ENCODE results near the gene ACY1. TPM values are rescaled to one million over a fixed set of nuclear protein-coding genes. Genes with fewer than 3 reads are reported as not detected.

ACY1 gene
- total and polyA plus RNA-seq, 8 donors = 8.0 to 60.6 (median 38.3) TPM; not detected in 1

- TF ChIP-seq, protein P1, sequence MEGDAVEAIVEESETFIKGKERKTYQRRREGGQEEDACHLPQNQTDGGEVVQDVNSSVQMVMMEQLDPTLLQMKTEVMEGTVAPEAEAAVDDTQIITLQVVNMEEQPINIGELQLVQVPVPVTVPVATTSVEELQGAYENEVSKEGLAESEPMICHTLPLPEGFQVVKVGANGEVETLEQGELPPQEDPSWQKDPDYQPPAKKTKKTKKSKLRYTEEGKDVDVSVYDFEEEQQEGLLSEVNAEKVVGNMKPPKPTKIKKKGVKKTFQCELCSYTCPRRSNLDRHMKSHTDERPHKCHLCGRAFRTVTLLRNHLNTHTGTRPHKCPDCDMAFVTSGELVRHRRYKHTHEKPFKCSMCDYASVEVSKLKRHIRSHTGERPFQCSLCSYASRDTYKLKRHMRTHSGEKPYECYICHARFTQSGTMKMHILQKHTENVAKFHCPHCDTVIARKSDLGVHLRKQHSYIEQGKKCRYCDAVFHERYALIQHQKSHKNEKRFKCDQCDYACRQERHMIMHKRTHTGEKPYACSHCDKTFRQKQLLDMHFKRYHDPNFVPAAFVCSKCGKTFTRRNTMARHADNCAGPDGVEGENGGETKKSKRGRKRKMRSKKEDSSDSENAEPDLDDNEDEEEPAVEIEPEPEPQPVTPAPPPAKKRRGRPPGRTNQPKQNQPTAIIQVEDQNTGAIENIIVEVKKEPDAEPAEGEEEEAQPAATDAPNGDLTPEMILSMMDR (IDR thresholded peaks at IDR 0.05) = peak in 5 of 7 experiments; percentile 67 to 95 (median 90)
- TF ChIP-seq POLR2A (IDR thresholded peaks at IDR 0.05) = no peak
- TF ChIP-seq EP300 (IDR thresholded peaks at IDR 0.05) = no peak
- peak in 1 of 3 donors; percentile 19 for TF ChIP-seq POLR2AphosphoS5 (IDR thresholded peaks at IDR 0.05)
Observed at GRCh38 chr3:52001443-52001974, 18.2 kb downstream of the ACY1 start.

DNA sequence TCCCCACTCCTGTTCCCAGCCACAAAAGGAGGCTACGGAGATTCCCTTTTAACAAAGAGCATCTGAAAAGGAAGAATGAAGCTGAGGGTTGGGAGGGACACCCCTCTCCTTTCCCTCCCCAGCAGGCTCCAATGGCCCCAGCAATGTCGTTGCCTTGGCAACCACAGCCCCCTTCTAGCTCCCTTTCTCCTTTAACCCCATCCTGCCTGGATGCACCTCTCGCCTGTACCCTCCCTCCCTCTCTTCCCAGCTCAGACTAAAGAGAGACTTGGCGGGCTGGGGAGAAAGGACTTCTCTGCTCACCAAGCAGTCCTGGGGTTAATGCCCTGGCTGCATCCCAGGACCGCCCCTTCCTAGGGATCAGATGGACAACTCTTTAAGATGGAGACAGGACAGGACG lies 19.4 kb downstream of the ACY1 start:
- Histone ChIP-seq H3K9me3 (no peaks in the 10 kb centered on the region), H3K4me1 (peaks cover 20 to 24% (median 22%) of the 10 kb centered on the region in 4 donors), H3K4me3 (no peak overlapping the region), H3K36me3 (no peaks in the 10 kb centered on the region), H3K27me3 (peaks cover 0 to 7% (median 0%) of the 10 kb centered on the region in 3 donors), H3K27ac (no peak overlapping the region)
- intact Hi-C loops (cut with DNase I; ENCODE audit: low total_unique reads) = loop anchor here (5.0 kb wide), 2 partner anchors 120 to 140 kb away; no protein-coding TSS in a partner anchor
- WGBS, 5 donors = 69 to 78% (median 77%) methylated on average over 6 of the region's 6 CpGs
- no peak for DNase-seq
- no peak for TF ChIP-seq POLR2A (IDR thresholded peaks at IDR 0.05)
- TF ChIP-seq, protein P1 (IDR thresholded peaks at IDR 0.05) = no peak
- TF ChIP-seq POLR2AphosphoS5 (IDR thresholded peaks at IDR 0.05) = no peak
- TF ChIP-seq EP300 (IDR thresholded peaks at IDR 0.05) = no peak

More at GRCh38 chr3:52001443-52001974, 18.2 kb downstream of the ACY1 start:
- peaks cover 0 to 7% (median 0%) of the 10 kb centered on the region in 3 donors for H3K27me3 ChIP-seq
- no peak overlapping the region for H3K27ac ChIP-seq
- DNase-seq = peak; percentile 80 to 93
- intact Hi-C loops (cut with DNase I; ENCODE audit: low total_unique reads) = loop anchor here (5.0 kb wide), 2 partner anchors 121 to 141 kb away; no protein-coding TSS in a partner anchor
- WGBS, 5 donors = 0 to 3% (median 0%) methylated on average over 9 to 18 of the region's 18 CpGs
- H3K36me3 ChIP-seq = no peaks in the 10 kb centered on the region
- no peak overlapping the region for H3K4me3 ChIP-seq
- no peaks in the 10 kb centered on the region for H3K9me3 ChIP-seq
- peaks cover 20 to 25% (median 23%) of the 10 kb centered on the region in 4 donors for H3K4me1 ChIP-seq

DNA sequence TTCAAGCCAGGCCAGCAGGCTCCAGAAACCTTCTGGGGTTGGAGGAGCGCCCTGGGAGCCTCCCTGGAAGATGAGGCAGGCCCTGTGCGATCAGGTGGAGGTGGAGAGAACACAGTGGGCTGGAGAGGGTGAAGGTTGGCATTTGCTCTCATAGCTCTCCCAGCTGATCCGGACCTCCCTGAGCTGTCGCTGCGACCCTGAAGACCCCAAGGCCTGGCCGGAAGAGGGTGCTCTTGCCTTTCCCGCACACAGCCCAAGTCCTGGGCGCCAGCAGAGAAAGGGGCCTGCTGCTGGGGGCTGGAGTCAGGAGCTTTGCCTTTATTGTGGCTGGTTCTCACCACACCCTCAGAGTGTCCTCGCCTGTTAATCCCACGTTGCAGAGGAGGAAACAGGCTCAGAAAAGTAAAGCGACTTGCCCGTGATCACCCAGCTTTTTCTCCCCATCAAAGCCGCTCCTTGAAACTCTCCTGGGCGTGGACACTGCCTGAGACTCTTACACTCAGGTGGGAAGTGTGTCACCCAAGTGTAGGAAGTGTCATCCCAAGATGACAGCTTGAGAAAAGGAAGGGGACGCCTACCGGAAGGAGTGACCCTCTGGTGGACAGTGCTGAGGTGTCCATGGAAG lies 20.9 kb downstream of the ACY1 start:
- WGBS, 5 donors = 52 to 67% (median 58%) methylated on average over 16 of the region's 16 CpGs
- Histone ChIP-seq H3K27me3 (no peaks in the 10 kb centered on the region), H3K4me1 (peaks cover 20 to 24% (median 22%) of the 10 kb centered on the region in 4 donors), H3K36me3 (no peaks in the 10 kb centered on the region), H3K4me3 (no peak overlapping the region), H3K27ac (peak overlapping the region in 1 of 5 donors; percentile 36), H3K9me3 (no peaks in the 10 kb centered on the region)
- intact Hi-C loops (cut with DNase I; ENCODE audit: low total_unique reads) = loop anchor here (5.0 kb wide), 2 partner anchors 118 to 138 kb away; no protein-coding TSS in a partner anchor
- TF ChIP-seq, protein P1 (IDR thresholded peaks at IDR 0.05) = peak in 1 of 7 experiments; percentile 17
- TF ChIP-seq EP300 (IDR thresholded peaks at IDR 0.05) = no peak
- no peak for TF ChIP-seq POLR2AphosphoS5 (IDR thresholded peaks at IDR 0.05)
- TF ChIP-seq POLR2A (IDR thresholded peaks at IDR 0.05) = no peak
- peak in 1 of 2 donors; percentile 87 for DNase-seq

DNA sequence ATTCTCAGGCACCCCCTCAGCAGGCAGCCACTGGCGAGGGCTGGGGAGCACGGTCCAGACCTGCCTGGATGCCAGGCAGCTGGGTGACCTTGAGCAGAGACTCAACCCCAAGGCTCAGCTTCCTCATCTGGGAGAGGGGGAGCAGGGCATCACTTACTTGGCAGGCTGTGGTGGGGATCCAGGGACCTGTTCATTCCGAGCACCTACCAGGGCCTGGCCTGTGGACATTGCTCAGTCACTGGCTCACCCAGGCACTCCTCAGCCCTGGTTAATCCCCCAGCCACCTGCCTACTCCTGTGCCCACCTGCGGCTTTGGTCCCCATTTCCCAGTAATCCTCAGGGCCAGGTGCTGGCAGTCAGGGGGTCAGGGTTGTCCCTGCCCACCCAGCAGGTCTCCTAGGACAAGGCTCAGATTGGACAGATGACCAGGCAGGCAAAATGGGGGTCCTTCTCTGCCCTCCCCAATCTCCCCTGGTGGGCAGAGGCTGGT lies 21.6 kb downstream of the ACY1 start:
- WGBS, 5 donors = 82 to 100% (median 93%) methylated on average over 2 to 4 of the region's 4 CpGs
- H3K4me1 ChIP-seq = peaks cover 20 to 24% (median 22%) of the 10 kb centered on the region in 4 donors
- no peaks in the 10 kb centered on the region for H3K27me3 ChIP-seq
- DNase-seq = no peak
- TF ChIP-seq EP300 (IDR thresholded peaks at IDR 0.05) (no peak), POLR2AphosphoS5 (IDR thresholded peaks at IDR 0.05) (no peak), POLR2A (IDR thresholded peaks at IDR 0.05) (no peak)
- TF ChIP-seq, protein P1 (IDR thresholded peaks at IDR 0.05) = no peak
- peak overlapping the region in 2 of 5 donors; percentile 36 to 49 for H3K27ac ChIP-seq
- H3K4me3 ChIP-seq = no peak overlapping the region
- H3K9me3 ChIP-seq = no peaks in the 10 kb centered on the region
- no peaks in the 10 kb centered on the region for H3K36me3 ChIP-seq
- intact Hi-C loops (cut with DNase I; ENCODE audit: low total_unique reads) = loop anchor here (5.0 kb wide), 2 partner anchors 117 to 137 kb away; no protein-coding TSS in a partner anchor
